Measurements from ENCODE around the gene CCND3.
"Not testable (repeated sequence)": the region's sequence is repeated elsewhere in the genome, so short reads cannot be mapped to it uniquely, and the experiment has no call there.

- TF ChIP-seq CTCF (conservative IDR thresholded peaks at IDR 0.05; ENCODE audit: low read depth in 2 of 2); EZH2phosphoT487 (IDR thresholded peaks at IDR 0.05; ENCODE audit: unreplicated experiment); EZH2 (IDR thresholded peaks at IDR 0.05; ENCODE audit: low read depth, unreplicated experiment); ZNF331 (CRISPR knock-in tag; IDR thresholded peaks at IDR 0.05; ENCODE audit: low read depth): not testable (repeated sequence)
Measured at GRCh38 chr6:41942882-41943281, 1.3 kb upstream of the CCND3 start.
